Stimulated activated CD4-positive, alpha-beta T cell treated with anti-CD3 and anti-CD28 coated beads, Interleukin-1b, Interleukin-23, amount 100 ng/mL, for 1 hour (primary cell): Measurements from ENCODE around the gene EWSR1.
A peak's percentile ranks its signal among the peaks of the same experiment; 100 is the strongest.
"Not testable (repeated sequence)": the region's sequence is repeated elsewhere in the genome, so short reads cannot be mapped to it uniquely, and the experiment has no call there.

Experiments used
- DNase-seq, 2 donors: peaks; one replicate each; pipeline ENCODE4 v3.0.0-alpha.2; 2020; ENCODE audit warnings: low read depth in 2 of 2

EWSR1 gene, protein sequence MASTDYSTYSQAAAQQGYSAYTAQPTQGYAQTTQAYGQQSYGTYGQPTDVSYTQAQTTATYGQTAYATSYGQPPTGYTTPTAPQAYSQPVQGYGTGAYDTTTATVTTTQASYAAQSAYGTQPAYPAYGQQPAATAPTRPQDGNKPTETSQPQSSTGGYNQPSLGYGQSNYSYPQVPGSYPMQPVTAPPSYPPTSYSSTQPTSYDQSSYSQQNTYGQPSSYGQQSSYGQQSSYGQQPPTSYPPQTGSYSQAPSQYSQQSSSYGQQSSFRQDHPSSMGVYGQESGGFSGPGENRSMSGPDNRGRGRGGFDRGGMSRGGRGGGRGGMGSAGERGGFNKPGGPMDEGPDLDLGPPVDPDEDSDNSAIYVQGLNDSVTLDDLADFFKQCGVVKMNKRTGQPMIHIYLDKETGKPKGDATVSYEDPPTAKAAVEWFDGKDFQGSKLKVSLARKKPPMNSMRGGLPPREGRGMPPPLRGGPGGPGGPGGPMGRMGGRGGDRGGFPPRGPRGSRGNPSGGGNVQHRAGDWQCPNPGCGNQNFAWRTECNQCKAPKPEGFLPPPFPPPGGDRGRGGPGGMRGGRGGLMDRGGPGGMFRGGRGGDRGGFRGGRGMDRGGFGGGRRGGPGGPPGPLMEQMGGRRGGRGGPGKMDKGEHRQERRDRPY

DNA sequence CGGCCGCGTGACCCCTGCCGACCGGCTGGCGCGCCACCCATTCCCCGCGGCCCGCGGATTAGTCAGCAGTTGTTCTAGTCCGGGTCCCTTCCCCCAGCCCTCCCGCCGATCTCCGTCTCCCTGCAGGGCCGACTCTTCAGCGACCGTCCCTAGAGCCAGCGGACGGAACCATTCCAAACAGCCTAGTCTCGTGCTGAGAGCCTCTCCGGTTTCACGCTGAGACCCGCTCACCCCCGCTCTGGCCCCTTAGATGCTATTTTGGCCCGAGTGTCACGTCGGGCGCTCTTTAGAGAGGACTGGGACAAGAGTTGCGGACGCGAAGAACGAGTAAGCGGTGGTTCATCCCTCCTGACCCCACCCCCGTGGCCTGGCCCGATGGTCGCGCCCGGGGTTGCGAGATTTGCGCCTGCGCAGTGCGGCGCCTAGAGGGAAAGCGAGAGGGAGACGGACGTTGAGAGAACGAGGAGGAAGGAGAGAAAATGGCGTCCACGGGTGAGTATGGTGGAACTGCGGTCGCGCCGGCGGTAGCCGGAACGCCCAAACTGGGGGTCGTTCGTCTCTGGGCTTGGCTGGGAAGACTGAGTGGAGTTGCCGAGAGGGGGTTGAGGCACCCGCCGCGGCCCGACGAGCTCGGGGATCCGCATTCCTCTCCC lies at the start of gene EWSR1, which contains the start of gene RHBDD3:
TSS of gene EWSR1 (plus strand) at position 411 of the 653 bp plus-strand sequence. CDS start at position 480, 69 bp downstream.
TSS of gene RHBDD3 (minus strand) at position 124 of the 653 bp plus-strand sequence. CDS start 2,355 bp downstream, outside the sequence.
- DNase-seq, result peak; percentile 88 to 94

DNA sequence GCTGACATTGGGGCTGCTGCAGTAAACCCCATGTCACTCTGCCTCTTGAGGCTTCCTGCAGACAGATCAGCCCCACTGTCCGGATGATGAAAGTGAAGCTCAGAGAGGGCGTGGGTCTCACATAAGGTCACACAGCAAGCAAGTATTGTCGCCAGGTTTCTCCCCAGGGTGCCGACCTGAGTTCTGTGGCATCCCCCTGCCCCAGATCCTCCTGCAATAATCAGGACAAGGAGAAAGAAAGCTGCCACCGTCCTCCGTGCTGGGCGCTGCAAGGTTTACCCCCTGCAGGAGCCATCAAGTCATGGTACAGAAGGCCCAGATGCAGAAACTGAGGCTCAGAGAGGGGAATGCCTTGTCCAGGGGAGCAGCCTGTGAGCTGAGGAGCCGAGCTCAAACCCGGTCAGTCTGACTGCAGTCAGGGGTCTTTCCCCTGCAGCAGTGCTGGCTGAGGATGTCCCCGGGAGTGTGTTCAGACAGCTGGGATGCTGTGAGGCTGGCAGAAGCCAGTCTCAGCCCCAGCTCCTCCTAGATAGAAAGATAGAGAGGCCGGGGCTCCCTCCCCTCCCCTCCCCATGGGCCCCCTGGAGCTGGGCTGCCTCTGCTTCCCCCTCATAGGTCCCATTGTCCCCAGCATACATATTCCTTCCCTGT lies 49.2 kb upstream of the EWSR1 start:
- DNase-seq, result no peak

DNA sequence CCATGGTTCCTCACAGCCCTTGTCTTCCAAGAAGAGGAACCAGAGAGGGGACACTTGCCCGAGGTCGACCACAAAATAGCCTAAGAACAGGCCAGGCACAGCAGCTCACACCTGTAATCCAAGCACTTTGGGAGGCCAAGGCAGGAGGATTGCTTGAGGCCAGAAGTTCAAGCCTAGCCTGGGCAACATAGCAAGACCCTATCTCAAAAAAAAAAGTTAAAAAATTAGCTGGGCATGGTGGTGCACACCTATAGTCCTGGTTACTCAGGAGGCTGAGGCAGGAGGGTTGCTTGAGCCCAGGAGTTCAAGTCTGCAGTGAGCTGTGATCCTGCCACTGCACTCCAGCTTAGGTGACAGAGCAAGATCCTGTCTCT lies 48.7 kb upstream of the EWSR1 start:
- not testable (repeated sequence) for DNase-seq

DNA sequence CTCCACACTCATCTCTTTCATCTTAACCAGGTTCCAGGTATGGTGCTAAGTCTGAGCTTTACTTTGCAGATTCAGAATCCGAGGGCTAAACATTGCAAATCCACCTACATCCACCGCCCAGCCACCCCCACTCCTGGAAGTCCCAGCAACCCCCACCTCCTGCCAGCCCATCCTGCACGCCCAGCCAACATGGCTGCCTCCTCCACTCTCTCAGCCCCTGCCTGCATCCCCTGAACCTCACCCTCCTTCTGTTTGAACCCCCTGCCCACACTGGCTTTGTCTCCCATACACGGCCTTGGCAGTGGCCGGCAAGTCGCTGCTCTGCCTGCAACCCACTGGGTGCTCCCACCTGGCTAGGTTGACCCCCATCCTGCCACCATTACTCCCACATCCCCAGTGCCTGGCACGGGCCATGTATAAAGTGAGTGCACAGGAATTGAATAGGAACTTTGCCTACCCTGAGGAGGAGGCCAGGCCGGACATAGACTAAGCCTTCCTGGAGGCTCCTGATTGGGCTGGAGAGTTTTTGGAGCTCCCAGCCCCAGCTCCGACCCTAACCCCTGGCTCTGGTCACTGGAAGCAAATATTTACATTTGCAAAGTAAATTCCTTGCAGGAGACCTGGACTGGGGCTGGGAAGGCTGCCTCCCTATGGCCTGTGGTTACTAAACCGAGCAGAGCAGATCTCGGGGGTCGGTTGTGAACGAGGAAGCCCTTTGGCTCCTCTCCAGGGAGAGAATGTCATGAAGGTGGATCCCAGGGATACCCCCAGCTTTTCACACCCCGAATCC lies 48.0 kb upstream of the EWSR1 start:
- DNase-seq, result no peak

DNA sequence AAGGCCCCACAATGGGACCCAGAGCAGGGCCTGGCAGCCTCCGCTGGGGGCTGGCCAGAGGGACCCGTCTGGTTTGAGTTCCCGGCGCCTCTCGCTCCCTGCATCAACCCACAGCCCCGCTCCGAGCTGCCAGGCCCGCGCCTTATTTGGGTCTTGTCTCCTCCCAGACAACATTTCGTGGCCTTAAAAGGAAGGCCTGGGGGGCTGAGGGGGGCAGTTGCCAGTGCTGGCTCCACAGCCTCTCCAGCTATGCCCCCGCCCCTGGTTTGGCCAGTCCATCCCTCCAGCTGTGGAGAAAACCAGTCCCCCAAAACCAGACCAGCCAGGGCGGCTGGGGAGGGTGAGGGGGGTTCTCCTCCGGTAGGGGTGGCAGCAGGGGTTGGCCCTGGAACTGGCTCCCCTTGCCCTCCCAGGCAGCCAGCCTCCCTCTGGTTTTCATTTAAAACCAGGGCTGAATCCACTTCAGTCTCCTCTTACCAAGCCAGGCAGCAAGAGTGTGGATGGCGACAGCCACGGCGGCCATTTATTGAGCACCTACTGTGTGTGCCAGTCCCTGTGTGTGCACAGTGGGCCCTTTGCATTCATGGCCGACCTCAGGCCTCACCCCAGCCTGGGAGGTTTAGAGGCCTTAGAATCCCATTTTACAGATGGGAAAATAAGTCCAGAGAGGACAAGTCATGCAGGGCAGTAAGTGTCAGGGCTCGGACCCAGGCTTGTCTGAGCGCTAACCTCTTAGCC lies 43.8 kb upstream of the EWSR1 start:
- DNase-seq, result no peak

DNA sequence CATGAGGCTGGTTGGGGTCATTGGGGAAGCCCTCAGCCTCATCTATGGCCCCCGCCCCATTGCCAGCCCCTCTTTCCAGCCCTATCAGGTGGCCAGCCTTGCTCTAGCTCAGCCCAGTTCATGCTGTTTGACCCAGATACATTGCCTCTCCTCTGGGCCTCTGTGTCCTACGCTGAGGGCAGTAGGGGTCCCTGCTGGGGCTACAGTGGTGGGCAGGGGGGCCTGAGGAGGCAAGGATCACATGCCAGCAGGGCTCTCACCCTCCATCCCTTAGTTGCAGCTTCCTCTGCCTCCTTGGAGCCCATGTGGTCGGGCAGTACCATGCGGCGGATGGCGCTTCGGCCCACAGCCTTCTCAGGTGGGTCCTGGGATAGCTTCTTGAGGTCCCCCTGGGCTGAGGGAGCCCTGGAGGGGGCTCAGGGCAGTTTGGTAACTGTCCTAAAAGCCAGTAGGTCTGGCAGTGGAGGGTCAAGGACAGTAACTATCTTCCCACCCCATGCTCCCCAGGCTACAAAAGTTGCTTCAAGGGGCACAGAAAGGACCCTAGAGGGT lies 43.1 kb upstream of the EWSR1 start:
- no peak for DNase-seq

DNA sequence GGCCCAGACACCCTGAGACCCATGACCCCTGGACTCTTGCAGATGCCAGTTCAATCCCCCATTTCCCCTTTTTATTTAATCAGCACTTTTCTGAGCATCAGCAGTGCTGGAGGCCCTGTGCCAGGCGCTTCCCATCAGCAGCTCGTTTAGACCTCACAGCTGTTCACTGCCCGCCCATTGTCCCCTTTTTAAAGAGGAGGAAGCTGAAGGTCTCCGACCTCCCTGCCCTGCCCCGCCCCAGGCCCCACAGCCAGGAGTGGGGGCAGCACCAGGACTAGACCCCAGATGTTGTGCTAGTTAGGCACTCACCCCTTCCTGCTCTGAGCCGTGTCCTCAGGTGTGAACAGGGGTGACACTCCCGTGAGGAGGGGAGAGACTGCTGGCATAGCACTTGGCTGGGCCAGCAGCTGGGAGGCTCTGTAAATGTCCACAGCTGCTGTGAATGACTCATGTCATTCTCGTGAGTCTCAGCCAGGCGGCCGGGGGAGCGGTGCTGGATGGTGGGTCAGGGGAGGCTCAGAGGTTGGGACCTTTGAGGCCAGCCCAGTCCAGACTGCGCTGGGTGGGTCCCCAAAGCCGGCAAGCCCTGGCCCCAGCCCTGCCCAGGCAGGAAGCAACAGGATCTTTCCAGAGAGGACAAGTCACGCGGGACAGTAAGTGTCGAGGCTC lies 42.5 kb upstream of the EWSR1 start:
- no peak for DNase-seq

DNA sequence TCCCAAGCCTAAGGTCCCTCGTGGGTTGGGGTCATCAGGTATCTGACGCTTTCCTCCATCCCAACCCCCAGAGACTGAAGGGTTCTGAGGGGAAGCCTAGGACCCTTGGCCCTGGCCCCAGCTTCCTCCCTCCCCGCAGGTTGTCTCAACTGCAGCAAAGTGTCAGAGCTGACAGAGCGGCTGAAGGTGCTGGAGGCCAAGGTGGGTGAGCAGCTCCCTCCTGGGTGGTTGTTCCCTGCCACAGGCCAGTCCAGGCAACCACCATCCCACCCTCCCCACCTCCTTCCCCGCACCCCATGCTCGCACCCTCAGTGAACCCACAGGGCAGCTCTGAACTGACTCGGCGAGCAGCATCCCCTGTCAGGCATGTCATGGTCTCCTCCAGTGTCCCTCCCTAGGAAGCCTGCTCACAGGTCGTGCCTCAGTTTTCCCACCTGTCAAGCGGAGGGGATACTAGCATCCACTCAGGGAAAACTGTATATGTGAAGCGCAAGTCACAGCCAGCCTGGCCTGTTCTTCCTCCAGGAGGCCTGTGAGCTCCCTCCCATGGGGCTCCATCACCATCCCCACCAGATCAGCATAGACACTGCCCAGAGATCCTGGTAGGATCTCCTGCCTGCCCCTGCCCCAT lies 41.6 kb upstream of the EWSR1 start:
- DNase-seq, result no peak

DNA sequence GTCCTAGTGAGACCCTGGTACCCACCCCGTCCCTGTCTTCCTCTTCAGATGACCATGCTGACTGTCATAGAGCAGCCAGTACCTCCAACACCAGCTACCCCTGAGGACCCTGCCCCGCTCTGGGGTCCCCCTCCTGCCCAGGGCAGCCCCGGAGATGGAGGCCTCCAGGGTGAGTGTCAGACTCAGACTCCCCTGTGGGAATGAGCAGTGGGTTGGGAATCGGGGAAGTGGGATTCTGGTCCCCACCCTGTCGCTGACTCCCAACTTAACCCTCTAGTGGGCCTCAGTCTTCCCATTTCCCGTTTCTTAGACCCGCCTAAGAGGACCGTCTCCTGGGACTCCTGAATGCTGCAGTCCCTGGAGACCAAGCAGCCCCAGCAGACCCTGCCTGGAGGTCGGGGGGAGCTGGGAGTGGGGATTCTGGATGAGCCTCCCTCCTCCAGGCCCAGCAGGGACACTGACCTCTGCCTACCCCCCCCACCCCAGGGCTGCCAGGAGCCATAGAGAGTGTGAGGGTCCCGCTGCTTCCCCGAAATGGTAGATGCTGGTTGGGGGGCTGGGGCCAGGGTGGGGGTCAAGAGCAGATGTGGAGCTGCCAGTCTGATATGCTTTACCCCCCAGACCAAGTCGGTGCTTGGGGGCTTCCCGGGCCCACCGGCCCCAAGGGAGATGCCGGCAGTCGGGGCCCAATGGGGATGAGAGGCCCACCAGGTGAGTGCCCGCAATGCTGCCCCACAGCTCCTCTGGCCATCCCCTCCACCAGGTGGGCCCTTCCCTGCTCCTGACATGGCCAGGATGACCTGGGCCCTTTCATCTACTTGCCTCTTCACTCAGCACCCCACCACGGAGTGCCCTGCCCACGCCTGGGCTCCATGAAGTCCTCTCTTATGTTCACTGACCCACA lies 36.8 kb upstream of the EWSR1 start:
- DNase-seq, result no peak

DNA sequence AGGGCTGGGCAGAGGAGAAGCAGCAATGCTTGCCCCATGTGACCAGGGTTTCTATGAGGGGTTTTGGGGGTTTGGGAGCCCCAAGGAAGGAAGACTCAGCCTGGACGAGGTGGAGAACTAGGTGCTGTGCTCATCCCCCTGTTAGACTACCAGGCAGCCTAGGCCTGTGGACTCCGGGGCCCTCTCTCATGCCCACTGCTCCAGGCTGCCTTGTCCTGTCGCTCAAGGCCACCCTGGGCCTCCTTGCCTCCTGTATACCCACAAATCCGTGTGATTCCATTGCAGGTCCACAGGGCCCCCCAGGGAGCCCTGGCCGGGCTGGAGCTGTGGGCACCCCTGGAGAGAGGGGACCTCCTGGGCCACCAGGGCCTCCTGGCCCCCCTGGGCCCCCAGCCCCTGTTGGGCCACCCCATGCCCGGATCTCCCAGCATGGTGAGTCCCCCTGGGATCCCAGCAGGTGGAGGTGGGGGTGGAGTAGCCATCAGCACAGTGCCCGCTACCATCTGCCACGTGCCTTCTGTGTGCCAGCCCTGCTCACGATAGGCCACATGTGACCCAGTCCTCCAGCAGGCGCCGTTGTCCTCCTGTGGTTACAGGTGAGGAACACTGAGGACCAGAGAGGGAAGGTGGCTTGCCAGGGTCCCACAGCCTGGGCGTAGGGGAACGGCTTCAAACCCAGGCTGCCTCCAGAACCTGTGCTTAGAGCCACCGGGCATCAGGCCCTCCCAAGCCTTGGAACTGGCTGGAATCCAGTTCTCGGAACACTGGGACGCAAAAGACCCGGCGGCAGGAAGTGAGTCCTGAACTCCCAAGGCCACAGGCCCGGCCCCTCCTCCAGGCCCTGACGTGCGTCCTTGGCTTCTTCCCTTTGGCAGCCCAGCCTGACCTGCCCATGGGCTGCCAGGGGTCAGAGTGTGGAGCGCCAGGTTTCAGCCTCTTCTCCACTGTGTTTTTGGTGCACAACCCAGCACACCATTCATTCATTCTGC lies 35.8 kb upstream of the EWSR1 start:
- no peak for DNase-seq

DNA sequence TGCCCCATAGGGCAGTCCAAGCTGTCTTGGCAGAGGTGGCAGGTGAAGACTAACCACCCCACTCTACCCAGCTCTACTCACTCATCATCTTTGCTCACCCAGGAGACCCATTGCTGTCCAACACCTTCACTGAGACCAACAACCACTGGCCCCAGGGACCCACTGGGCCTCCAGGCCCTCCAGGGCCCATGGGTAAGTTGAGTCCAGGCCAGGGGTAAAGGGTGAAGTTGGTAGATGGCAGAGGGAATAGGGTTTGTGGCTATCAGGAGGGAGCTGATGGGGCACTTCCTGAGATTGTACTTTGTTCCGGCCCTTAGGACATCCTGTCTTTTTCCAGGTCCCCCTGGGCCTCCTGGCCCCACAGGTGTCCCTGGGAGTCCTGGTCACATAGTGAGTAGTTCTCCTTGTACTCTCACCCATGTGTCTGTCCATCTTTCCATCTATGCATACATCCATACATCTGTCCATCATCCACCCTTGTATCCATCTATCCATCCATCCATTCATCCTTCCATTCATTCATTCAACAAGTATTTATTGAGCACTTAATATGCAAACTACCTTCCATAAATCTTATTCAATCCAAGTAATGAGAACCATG lies 34.7 kb upstream of the EWSR1 start:
- no peak for DNase-seq

DNA sequence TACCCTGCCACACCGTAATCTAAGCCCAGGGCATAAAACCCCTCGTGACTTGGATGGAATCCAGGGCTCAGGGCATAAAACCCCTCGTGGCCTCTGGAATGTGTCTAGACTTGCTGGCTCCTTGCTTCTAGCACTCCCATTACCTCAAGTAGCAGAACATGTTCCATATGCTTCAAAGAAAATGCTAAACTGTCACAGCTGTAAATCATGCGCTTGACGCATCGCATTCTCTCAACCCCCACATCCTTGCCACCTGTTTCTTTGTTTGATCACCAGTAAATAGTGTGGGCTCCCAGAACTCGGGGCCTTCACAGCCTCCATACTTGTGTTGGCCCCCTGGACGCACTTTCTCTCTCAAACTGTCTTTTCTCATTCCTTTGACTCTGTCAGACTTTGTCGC lies 27.6 kb upstream of the EWSR1 start:
- DNase-seq, result not testable (repeated sequence)

DNA sequence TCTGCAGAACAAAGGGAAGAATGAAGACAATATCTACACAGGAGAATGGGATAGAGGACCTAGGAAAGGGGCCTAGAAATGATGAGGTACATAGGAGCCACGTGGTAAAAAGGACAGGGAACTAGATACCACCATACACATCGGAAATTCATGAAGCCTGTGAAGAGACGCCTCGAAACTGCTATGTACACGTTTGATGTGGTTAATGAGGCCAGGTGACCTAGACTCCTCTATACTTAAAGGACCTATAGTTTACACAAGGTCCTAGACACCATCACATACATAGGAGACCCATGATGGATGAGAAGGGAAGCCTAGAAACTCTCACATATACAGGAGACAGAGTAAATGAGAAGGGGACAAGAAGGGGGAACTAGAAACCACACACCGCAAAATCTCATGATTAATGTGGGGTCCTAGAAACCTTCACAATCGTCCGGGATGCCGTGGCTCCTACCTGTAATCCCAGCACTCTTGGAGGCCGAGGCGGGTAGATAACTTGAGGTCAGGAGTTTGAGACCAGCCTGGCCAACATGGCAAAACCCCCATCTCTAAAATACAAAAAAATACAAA lies 24.1 kb upstream of the EWSR1 start:
- no peak for DNase-seq

DNA sequence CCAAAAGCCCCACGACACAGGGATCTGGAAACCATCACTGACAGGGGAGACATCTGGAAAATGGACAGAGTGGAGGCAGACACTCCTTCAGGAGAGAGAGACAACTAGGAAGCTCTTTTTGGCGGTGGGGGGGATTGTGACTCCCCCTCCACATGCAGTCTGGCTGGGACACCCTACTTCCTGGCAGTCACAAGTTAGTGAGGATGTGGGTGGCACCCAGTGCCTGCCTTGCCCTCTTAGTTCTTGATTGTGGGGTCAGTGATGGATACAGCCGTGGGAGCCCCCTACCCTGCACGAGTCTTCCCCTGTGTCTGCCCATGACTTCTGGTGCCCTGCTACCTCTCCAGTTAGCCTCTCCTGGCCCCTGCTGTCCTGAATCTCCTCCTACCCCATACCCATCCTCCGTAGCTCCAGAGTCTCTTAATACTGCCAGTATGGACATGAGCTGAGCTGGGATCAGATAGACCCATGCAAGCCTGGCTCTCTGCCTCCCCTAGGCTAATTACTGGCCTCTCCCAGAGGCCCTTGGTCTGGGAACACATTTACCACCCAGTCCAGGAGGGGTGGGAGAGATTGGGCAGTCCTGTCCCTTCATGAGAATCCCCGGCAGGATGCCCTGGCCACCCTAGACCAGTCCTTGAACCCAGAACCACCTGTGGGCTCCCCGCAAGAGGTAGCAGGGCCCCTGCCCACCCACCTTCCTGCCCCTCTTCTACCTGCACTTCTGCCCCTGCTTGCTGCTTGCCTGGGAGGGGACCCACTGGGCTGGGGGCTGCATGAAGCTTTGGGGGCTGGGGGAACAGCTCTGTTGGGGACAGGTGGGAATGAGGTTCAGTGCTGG lies 23.1 kb upstream of the EWSR1 start:
- DNase-seq, result no peak
